ENCODE data around the gene ANKRD55.

DNA sequence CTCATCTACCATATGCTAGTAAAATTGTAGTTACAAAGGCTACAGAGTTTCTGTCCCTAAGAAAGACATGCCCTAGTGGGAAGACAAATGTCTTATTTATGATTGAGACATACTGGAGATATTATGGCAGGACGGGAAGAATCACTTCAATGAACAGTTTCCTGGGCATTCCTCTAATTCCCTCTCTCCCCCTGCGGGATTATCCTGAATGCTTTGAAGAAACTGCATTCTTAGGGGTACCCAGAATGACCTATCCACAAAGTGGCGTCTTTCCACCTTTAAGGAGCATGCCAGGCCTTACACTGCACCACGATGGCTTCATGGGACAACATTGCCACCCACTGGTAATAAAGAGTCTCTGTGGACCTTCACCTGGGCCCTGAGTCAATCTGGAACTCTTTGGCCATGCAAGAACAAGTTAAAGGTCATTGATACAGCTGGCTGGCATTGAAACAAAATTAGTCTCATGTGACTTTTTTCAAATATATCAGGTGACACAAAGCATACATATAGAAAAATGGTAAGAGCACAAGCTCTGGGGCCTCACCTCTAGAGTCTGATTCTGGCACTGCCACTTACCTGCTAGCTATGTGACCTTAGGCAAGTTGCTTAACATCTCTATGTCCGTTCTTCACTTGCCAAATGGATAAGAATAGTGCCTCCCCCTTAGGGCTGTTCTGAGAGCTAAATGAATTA lies 32.0 kb downstream of the ANKRD55 start:
- peak in 5 of 6 experiments; percentile 56 to 83 (median 76) for TF ChIP-seq CTCF (IDR thresholded peaks at IDR 0.05)
- no peak for TF ChIP-seq POLR2A (IDR thresholded peaks at IDR 0.05)
